Measurements from ENCODE around the gene RNF5. TPM values are rescaled to one million over a fixed set of nuclear protein-coding genes. Genes with fewer than 3 reads are reported as not detected.

Gene RNF5
- total and polyA plus RNA-seq, 9 of the 15 experiments (the other 6 are each of a cell fraction or from before 2014, with no cell fraction given) = 62.2 to 245 (median 129) TPM

DNA sequence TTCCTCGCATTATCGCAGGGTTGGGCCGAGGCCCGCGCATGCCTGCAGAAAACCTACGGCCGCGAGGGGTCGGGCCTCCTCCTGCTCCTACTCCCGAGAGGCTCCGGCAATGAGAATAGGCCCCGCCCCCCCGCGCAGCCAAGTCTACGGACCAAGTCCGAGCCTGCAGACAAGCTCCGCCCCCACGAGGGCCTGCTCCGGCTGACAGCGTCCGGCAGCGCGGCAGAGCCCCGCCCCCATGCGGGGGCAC lies 17.4 kb downstream of the RNF5 start (continued):
- TF ChIP-seq ZNF507 (tag; conservative IDR thresholded peaks at IDR 0.05) = no peak
- TF ChIP-seq, protein P1, sequence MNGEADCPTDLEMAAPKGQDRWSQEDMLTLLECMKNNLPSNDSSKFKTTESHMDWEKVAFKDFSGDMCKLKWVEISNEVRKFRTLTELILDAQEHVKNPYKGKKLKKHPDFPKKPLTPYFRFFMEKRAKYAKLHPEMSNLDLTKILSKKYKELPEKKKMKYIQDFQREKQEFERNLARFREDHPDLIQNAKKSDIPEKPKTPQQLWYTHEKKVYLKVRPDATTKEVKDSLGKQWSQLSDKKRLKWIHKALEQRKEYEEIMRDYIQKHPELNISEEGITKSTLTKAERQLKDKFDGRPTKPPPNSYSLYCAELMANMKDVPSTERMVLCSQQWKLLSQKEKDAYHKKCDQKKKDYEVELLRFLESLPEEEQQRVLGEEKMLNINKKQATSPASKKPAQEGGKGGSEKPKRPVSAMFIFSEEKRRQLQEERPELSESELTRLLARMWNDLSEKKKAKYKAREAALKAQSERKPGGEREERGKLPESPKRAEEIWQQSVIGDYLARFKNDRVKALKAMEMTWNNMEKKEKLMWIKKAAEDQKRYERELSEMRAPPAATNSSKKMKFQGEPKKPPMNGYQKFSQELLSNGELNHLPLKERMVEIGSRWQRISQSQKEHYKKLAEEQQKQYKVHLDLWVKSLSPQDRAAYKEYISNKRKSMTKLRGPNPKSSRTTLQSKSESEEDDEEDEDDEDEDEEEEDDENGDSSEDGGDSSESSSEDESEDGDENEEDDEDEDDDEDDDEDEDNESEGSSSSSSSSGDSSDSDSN (IDR thresholded peaks at IDR 0.05; ENCODE audit: borderline replicate concordance in 1 of 2, low read depth in 2 of 2, low read length in 2 of 2) = peak in 1 of 2 experiments; percentile 58; a peak in 1 of 4 replicates
- peak; percentile 98 for TF ChIP-seq CCNT2 (IDR thresholded peaks at IDR 0.05; ENCODE audit: borderline replicate concordance, extremely low read depth, insufficient read length, low read depth, low read length)
- TF ChIP-seq SMARCC2 (IDR thresholded peaks at IDR 0.05; ENCODE audit: low read depth) = no peak
- no peak; the same call in 1 of the 2 replicates for TF ChIP-seq TEAD4 (IDR thresholded peaks at IDR 0.05; ENCODE audit: low read length)
- TF ChIP-seq TEAD4 (CRISPR knock-in tag; IDR thresholded peaks at IDR 0.05; ENCODE audit: borderline replicate concordance) = no peak
- TF ChIP-seq, protein P2, sequence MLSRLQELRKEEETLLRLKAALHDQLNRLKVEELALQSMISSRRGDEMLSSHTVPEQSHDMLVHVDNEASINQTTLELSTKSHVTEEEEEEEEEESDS (CRISPR knock-in tag; IDR thresholded peaks at IDR 0.05) = no peak
- no peak for TF ChIP-seq PRPF4 (IDR thresholded peaks at IDR 0.05; ENCODE audit: insufficient read depth, low read depth, low read length, poor library complexity, severe bottlenecking)
- TF ChIP-seq, protein P3, sequence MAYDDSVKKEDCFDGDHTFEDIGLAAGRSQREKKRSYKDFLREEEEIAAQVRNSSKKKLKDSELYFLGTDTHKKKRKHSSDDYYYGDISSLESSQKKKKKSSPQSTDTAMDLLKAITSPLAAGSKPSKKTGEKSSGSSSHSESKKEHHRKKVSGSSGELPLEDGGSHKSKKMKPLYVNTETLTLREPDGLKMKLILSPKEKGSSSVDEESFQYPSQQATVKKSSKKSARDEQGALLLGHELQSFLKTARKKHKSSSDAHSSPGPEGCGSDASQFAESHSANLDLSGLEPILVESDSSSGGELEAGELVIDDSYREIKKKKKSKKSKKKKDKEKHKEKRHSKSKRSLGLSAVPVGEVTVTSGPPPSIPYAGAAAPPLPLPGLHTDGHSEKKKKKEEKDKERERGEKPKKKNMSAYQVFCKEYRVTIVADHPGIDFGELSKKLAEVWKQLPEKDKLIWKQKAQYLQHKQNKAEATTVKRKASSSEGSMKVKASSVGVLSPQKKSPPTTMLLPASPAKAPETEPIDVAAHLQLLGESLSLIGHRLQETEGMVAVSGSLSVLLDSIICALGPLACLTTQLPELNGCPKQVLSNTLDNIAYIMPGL (CRISPR knock-in tag; IDR thresholded peaks at IDR 0.05) = no peak

All from K562 (cell line).